T-helper 17 cell (primary cell): Measurements from ENCODE around the gene YBX3. TPM values are rescaled to one million over a fixed set of nuclear protein-coding genes. Genes with fewer than 3 reads are reported as not detected.

ENCODE experiments used
- ATAC-seq: fragments of 150-1000 bp; cut with Tn5 transposase; 2 replicates; pipeline ENCODE4 v1.10.0; 2021; ENCODE audit warnings: mild to moderate bottlenecking, moderate library complexity
- DNase-seq, 3 donors: peaks; one replicate each; pipeline versions ENCODE4 v3.0.0 to v3.0.0-alpha.2; 2020 to 2021
- H3K9me3 ChIP-seq: one replicate; pipeline ENCODE4 v1.7.0; 2013; ENCODE audit warnings: low read length, mild to moderate bottlenecking; ENCODE audit not compliant: control insufficient read depth, poor library complexity, severe bottlenecking
- H3K27ac Mint-ChIP-seq: one replicate; pipeline ENCODE4 v1.8.0; 2022; ENCODE audit warnings: mild to moderate bottlenecking, moderate library complexity, mixed read lengths
- H3K27me3 Mint-ChIP-seq: one replicate; pipeline ENCODE4 v1.8.0; 2022; ENCODE audit warnings: mixed read lengths
- H3K36me3 Mint-ChIP-seq: one replicate; pipeline ENCODE4 v1.8.0; 2022; ENCODE audit warnings: low read depth, mixed read lengths
- H3K4me1 Mint-ChIP-seq: one replicate; pipeline ENCODE4 v1.8.0; 2022; ENCODE audit warnings: mild to moderate bottlenecking, mixed read lengths
- H3K4me3 Mint-ChIP-seq: one replicate; pipeline ENCODE4 v1.8.0; 2022; ENCODE audit warnings: mild to moderate bottlenecking, moderate library complexity, mixed read lengths
- total RNA-seq, 4 donors: library from RNA in 2 of 4; stranded (reverse) in 2 of 4; gene quantifications; one replicate each; pipeline ENCODE4 v1.2.3 and lab custom pipeline; 2022 to 2026

Gene YBX3
- total RNA-seq, 2 donors from 2014 or later, result 52.4 to 60.4 TPM

GRCh38 chr12:10689146-10689545, 34.0 kb downstream of the YBX3 start:
- ATAC-seq (no peak), DNase-seq (no peak)
- Mint-ChIP-seq H3K36me3 (no peaks in the 10 kb centered on the region), H3K27ac (no peak overlapping the region), H3K27me3 (peaks cover 25% of the 10 kb centered on the region), H3K4me1 (no peaks in the 10 kb centered on the region), H3K4me3 (no peak overlapping the region)
- no peaks in the 10 kb centered on the region for H3K9me3 ChIP-seq

GRCh38 chr12:10688042-10688441, 35.1 kb downstream of the YBX3 start:
- no peaks in the 10 kb centered on the region for H3K9me3 ChIP-seq
- Mint-ChIP-seq H3K4me1 (no peaks in the 10 kb centered on the region), H3K27ac (no peak overlapping the region), H3K36me3 (no peaks in the 10 kb centered on the region), H3K27me3 (peaks cover 25% of the 10 kb centered on the region), H3K4me3 (no peak overlapping the region)
- ATAC-seq, result no peak
- DNase-seq, result no peak

- ATAC-seq (peak; percentile 88), DNase-seq (peak; percentile 31 to 64 (median 36))
- H3K27ac Mint-ChIP-seq, result peak within 1 kb of the TSS; percentile 87
- no peaks in the 10 kb centered on the region for H3K36me3 Mint-ChIP-seq
- peaks cover 23% of the 10 kb centered on the region for H3K4me1 Mint-ChIP-seq
- H3K27me3 Mint-ChIP-seq, result peaks cover 34% of the 10 kb centered on the region
- no peaks in the 10 kb centered on the region for H3K9me3 ChIP-seq
- H3K4me3 Mint-ChIP-seq, result peak within 1 kb of the TSS; percentile 82
These were observed 49.3 kb downstream of the YBX3 start, which contains the start of gene STYK1 for GRCh38 chr12:10673659-10674384. Gene STYK1, minus strand, starts transcription at chr12:10674052. Its CDS starts 39,434 bp downstream, at chr12:10634618.

- Mint-ChIP-seq H3K36me3 (peaks cover 2% of the 10 kb centered on the region), H3K4me1 (peaks cover 29% of the 10 kb centered on the region), H3K27me3 (peaks cover 27% of the 10 kb centered on the region), H3K27ac (peak overlapping the region; percentile 1), H3K4me3 (peak overlapping the region; percentile 33)
- no peaks in the 10 kb centered on the region for H3K9me3 ChIP-seq
- ATAC-seq (peak; percentile 32), DNase-seq (no peak)
These were observed 50.8 kb downstream of the YBX3 start for GRCh38 chr12:10672231-10672868.

GRCh38 chr12:10669533-10669932, 53.6 kb downstream of the YBX3 start:
- Mint-ChIP-seq H3K36me3 (peaks cover 2% of the 10 kb centered on the region), H3K27me3 (peaks cover 25% of the 10 kb centered on the region), H3K27ac (no peak overlapping the region), H3K4me3 (no peak overlapping the region), H3K4me1 (peaks cover 26% of the 10 kb centered on the region)
- ATAC-seq (no peak), DNase-seq (no peak)
- no peaks in the 10 kb centered on the region for H3K9me3 ChIP-seq

DNA sequence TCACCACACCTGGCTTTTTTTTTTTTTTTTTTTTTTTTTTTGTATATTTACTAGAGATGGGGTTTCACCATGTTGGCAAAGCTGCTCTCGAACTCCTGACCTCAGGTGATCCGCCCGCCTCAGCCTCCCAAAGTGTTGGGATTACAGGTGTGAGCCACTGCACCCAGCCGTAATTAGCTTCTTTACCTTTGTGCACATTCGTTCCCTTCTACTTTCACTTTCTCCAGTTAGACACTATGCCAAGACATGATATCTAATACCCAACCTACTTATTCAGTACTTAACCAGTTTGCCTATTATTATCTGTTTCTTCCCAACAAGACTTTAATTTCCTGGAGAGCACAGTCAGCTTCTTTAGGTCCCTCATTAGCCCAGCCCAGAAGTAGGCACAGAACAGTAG, 54.6 kb downstream of the YBX3 start:
- no peak for ATAC-seq
- no peak for DNase-seq
- no peaks in the 10 kb centered on the region for H3K9me3 ChIP-seq
- peaks cover 2% of the 10 kb centered on the region for H3K36me3 Mint-ChIP-seq
- peaks cover 18% of the 10 kb centered on the region for H3K4me1 Mint-ChIP-seq
- peak overlapping the region; percentile 71 for H3K4me3 Mint-ChIP-seq
- no peak overlapping the region for H3K27ac Mint-ChIP-seq
- H3K27me3 Mint-ChIP-seq, result peaks cover 31% of the 10 kb centered on the region

GRCh38 chr12:10667581-10667980, 55.5 kb downstream of the YBX3 start:
- Mint-ChIP-seq H3K4me3 (no peak overlapping the region), H3K4me1 (peaks cover 14% of the 10 kb centered on the region), H3K27me3 (peaks cover 35% of the 10 kb centered on the region)

GRCh38 chr12:10664499-10664898, 58.6 kb downstream of the YBX3 start:
- Mint-ChIP-seq H3K27me3 (peaks cover 50% of the 10 kb centered on the region), H3K4me3 (no peak overlapping the region), H3K4me1 (peaks cover 12% of the 10 kb centered on the region), H3K27ac (no peak overlapping the region), H3K36me3 (peaks cover 2% of the 10 kb centered on the region)
- no peaks in the 10 kb centered on the region for H3K9me3 ChIP-seq
- DNase-seq (no peak), ATAC-seq (no peak)

More at GRCh38 chr12:10667581-10667980, 55.5 kb downstream of the YBX3 start:
- ATAC-seq (no peak), DNase-seq (no peak)
- Mint-ChIP-seq H3K27ac (no peak overlapping the region), H3K36me3 (peaks cover 2% of the 10 kb centered on the region)
- no peaks in the 10 kb centered on the region for H3K9me3 ChIP-seq

- H3K4me3 Mint-ChIP-seq, result no peak overlapping the region
- H3K27me3 Mint-ChIP-seq, result peaks cover 46% of the 10 kb centered on the region
- H3K27ac Mint-ChIP-seq, result no peak overlapping the region
- DNase-seq (no peak), ATAC-seq (no peak)
- H3K9me3 ChIP-seq, result no peaks in the 10 kb centered on the region
- peaks cover 10% of the 10 kb centered on the region for H3K4me1 Mint-ChIP-seq
- peaks cover 2% of the 10 kb centered on the region for H3K36me3 Mint-ChIP-seq
These were observed 59.3 kb downstream of the YBX3 start for GRCh38 chr12:10663869-10664268.

DNA sequence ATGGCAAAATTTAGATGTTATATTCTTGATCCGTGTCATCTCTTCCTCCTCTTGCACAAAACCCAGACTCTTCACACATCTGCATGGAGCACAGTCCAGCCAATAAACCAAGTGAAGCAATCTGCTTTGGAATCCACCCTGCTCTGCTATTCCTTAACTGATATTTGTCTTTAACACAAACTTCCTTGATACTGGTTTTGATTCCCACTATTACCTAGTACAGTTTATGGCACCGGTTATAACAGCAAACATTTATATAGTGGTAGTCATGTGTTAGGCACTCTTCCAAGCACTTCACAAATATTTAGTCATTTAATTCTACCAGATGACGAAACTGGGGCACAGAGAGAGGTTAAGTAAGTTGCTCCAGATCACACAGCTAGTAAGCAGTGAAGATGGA, 61.8 kb downstream of the YBX3 start:
- ATAC-seq (no peak), DNase-seq (no peak)
- peaks cover 2% of the 10 kb centered on the region for H3K4me1 Mint-ChIP-seq
- H3K9me3 ChIP-seq, result no peaks in the 10 kb centered on the region
- no peak overlapping the region for H3K4me3 Mint-ChIP-seq
- H3K27ac Mint-ChIP-seq, result no peak overlapping the region
- peaks cover 51% of the 10 kb centered on the region for H3K27me3 Mint-ChIP-seq
- no peaks in the 10 kb centered on the region for H3K36me3 Mint-ChIP-seq

DNA sequence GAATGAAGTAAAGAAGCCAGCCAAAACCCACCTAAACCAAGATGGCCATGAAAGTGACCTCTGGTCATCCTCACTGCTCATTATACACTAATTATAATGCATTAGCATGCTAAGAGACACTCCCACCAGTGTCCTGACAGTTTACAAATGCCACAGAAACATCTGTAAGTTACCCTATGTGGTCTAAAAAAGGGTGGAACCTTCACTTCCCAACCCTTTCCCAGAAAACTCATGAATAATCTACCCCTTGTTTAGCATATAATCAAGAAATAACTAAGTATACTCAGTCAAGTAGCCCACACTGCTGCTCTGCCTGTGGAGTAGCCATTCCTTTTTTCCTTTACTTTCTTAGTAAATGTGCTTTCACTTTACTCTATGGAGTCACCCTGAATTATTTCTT, 69.1 kb downstream of the YBX3 start:
- Mint-ChIP-seq H3K36me3 (no peaks in the 10 kb centered on the region), H3K27ac (no peak overlapping the region), H3K4me1 (no peaks in the 10 kb centered on the region), H3K27me3 (peaks cover 37% of the 10 kb centered on the region), H3K4me3 (no peak overlapping the region)
- DNase-seq (no peak), ATAC-seq (no peak)
- H3K9me3 ChIP-seq, result no peaks in the 10 kb centered on the region

DNA sequence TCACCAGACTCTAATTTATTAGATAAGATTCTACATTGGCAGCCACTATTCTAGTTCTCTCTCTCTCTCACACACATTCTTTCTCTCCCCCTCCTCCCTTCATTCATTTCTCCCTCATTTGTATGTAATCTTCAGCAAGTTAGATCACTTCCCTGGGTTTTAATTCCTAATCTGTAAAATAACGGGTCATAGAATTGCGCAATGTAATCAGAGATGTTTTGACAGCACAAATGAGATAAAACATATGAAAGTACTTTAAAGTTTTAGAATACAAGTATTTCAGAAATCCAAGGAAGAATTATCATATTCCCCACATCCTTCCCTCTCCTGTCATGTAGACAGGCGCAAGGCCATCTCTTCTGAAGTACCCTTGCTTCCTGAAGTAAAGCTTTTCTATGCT, 70.9 kb downstream of the YBX3 start:
- DNase-seq, result no peak
- no peaks in the 10 kb centered on the region for H3K4me1 Mint-ChIP-seq
- ATAC-seq, result no peak
- no peaks in the 10 kb centered on the region for H3K36me3 Mint-ChIP-seq
- no peak overlapping the region for H3K4me3 Mint-ChIP-seq
- H3K9me3 ChIP-seq, result no peaks in the 10 kb centered on the region
- H3K27me3 Mint-ChIP-seq, result peaks cover 30% of the 10 kb centered on the region
- H3K27ac Mint-ChIP-seq, result no peak overlapping the region
